GM13977 (cell line): ENCODE results near the gene MARCKSL1.

Source experiments
- DNase-seq: peaks from one replicate; pipeline ENCODE4 v3.0.0; 2012; ENCODE audit warnings: low spot score
- CTCF ChIP-seq: IDR thresholded peaks from 2 replicates; pipeline ENCODE4 v1.5.1; 2012; ENCODE audit warnings: mild to moderate bottlenecking, control low read depth; ENCODE audit not compliant: insufficient read depth; ENCODE audit errors: extremely low read depth, missing control alignments
- in situ Hi-C: fragments of 300-500 bp; cut with MboI; formaldehyde crosslinking; loops from one replicate; pipeline ENCODE4 v1.12.0; 2022; ENCODE audit warnings: low sequenced_read_pairs, low pct_unique_long_range_greater_than_20kb, mixed read lengths, inconsistent platforms; ENCODE audit not compliant: unreplicated experiment

The MARCKSL1 gene

GRCh38 chr1:32352831-32353383 is 16.9 kb upstream of the MARCKSL1 start:
- DNase-seq = no peak
- in situ Hi-C loops = no loop called here
- TF ChIP-seq CTCF = no peak

- in situ Hi-C loops = no loop called here
- DNase-seq = no peak
- TF ChIP-seq CTCF = no peak
These were observed 16.3 kb upstream of the MARCKSL1 start for GRCh38 chr1:32352239-32352745.

GRCh38 chr1:32351399-32352238 is 15.6 kb upstream of the MARCKSL1 start:
- no peak for TF ChIP-seq CTCF
- in situ Hi-C loops = no loop called here

GRCh38 chr1:32350785-32351398 is 14.9 kb upstream of the MARCKSL1 start:
- in situ Hi-C loops = no loop called here
- DNase-seq = peak; percentile 84
- TF ChIP-seq CTCF = peak; percentile 31

More at GRCh38 chr1:32351399-32352238, 15.6 kb upstream of the MARCKSL1 start:
- DNase-seq = peak; percentile 99

GRCh38 chr1:32349211-32349708 is 13.2 kb upstream of the MARCKSL1 start:
- no peak for DNase-seq
- TF ChIP-seq CTCF = no peak
- in situ Hi-C loops = no loop called here

GRCh38 chr1:32346532-32347157 is 10.6 kb upstream of the MARCKSL1 start:
- DNase-seq = no peak
- TF ChIP-seq CTCF = no peak
- in situ Hi-C loops = no loop called here
